ENCODE results near the gene LHX3. TPM values are rescaled to one million over a fixed set of nuclear protein-coding genes. Genes with fewer than 3 reads are reported as not detected.

The LHX3 gene
- total and polyA plus RNA-seq, 10 donors: not detected

GRCh38 chr9:136212345-136212950, 7.5 kb upstream of the LHX3 start:
- DNase-seq: no peak
- TF ChIP-seq CTCF (IDR thresholded peaks at IDR 0.05 in 8 of 11, conservative IDR thresholded peaks at IDR 0.05 in 3 of 11) (no peak), POLR2AphosphoS5 (IDR thresholded peaks at IDR 0.05) (no peak), POLR2A (IDR thresholded peaks at IDR 0.05) (no peak)
- WGBS, 5 donors: 91 to 96% (median 93%) methylated on average over 27 to 28 of the region's 28 CpGs
- H3K36me3 ChIP-seq: peaks cover 3 to 100% (median 86%) of the 10 kb centered on the region in 6 donors
- H3K4me1 ChIP-seq: no peaks in the 10 kb centered on the region
- H3K27me3 ChIP-seq (replicated peaks in 1 of 7): no peaks in the 10 kb centered on the region
- no peak overlapping the region for H3K27ac ChIP-seq
- intact Hi-C loops (cut with DNase I; ENCODE audit: low total_unique reads): no loop called here
- no peak overlapping the region for H3K4me3 ChIP-seq
- peaks cover 0 to 9% (median 0%) of the 10 kb centered on the region in 8 donors for H3K9me3 ChIP-seq

- 80 to 91% (median 89%) methylated on average over 31 to 35 of the region's 35 CpGs for whole genome bisulfite sequencing, 5 donors
- peaks cover 0 to 9% (median 0%) of the 10 kb centered on the region in 8 donors for H3K9me3 ChIP-seq
- no peaks in the 10 kb centered on the region for H3K27me3 ChIP-seq (replicated peaks in 1 of 7)
- no peak overlapping the region for H3K27ac ChIP-seq
- TF ChIP-seq CTCF (IDR thresholded peaks at IDR 0.05 in 8 of 11, conservative IDR thresholded peaks at IDR 0.05 in 3 of 11): no peak
- TF ChIP-seq POLR2A (IDR thresholded peaks at IDR 0.05): no peak
- no peak for TF ChIP-seq POLR2AphosphoS5 (IDR thresholded peaks at IDR 0.05)
- DNase-seq: no peak
- peaks cover 3 to 98% (median 79%) of the 10 kb centered on the region in 6 donors for H3K36me3 ChIP-seq
- intact Hi-C loops (cut with DNase I; ENCODE audit: low total_unique reads): no loop called here
- H3K4me1 ChIP-seq: no peaks in the 10 kb centered on the region
- no peak overlapping the region for H3K4me3 ChIP-seq
These were observed 6.8 kb upstream of the LHX3 start for GRCh38 chr9:136211441-136212344.

- intact Hi-C loops (cut with DNase I; ENCODE audit: low total_unique reads): no loop called here
- Histone ChIP-seq H3K4me1 (no peaks in the 10 kb centered on the region), H3K27me3 (replicated peaks in 1 of 7) (no peaks in the 10 kb centered on the region), H3K9me3 (peaks cover 0 to 9% (median 0%) of the 10 kb centered on the region in 8 donors), H3K36me3 (peaks cover 3 to 95% (median 72%) of the 10 kb centered on the region in 6 donors), H3K27ac (no peak overlapping the region), H3K4me3 (no peak overlapping the region)
- TF ChIP-seq POLR2AphosphoS5 (IDR thresholded peaks at IDR 0.05) (no peak), POLR2A (IDR thresholded peaks at IDR 0.05) (no peak), CTCF (IDR thresholded peaks at IDR 0.05 in 8 of 11, conservative IDR thresholded peaks at IDR 0.05 in 3 of 11) (no peak)
- WGBS, 5 donors: 91 to 96% (median 93%) methylated on average over 15 of the region's 15 CpGs
- no peak for DNase-seq
These were observed 6.1 kb upstream of the LHX3 start for GRCh38 chr9:136211006-136211405.

GRCh38 chr9:136210276-136210675, 5.3 kb upstream of the LHX3 start:
- peaks cover 0 to 6% (median 2%) of the 10 kb centered on the region in 7 donors for H3K27me3 ChIP-seq (replicated peaks in 1 of 7)
- no peak overlapping the region for H3K4me3 ChIP-seq
- intact Hi-C loops (cut with DNase I; ENCODE audit: low total_unique reads): no loop called here
- H3K36me3 ChIP-seq: peaks cover 3 to 94% (median 68%) of the 10 kb centered on the region in 6 donors
- peak in 1 of 3 donors; percentile 20 for TF ChIP-seq POLR2AphosphoS5 (IDR thresholded peaks at IDR 0.05)
- no peak for TF ChIP-seq CTCF (IDR thresholded peaks at IDR 0.05 in 8 of 11, conservative IDR thresholded peaks at IDR 0.05 in 3 of 11)
- DNase-seq: no peak
- H3K9me3 ChIP-seq: peaks cover 0 to 9% (median 0%) of the 10 kb centered on the region in 8 donors
- WGBS, 5 donors: 94 to 97% (median 97%) methylated on average over 15 to 16 of the region's 16 CpGs
- H3K27ac ChIP-seq: no peak overlapping the region
- H3K4me1 ChIP-seq: peaks cover 0 to 1% (median 0%) of the 10 kb centered on the region in 6 donors
